HFF-Myc (cell line): ENCODE data around the gene CAPN10.

ENCODE experiments used
- DNase-seq: peaks from one replicate; pipeline ENCODE4 v3.0.0-alpha.2; 2011; ENCODE audit warnings: low read depth; ENCODE audit errors: extremely low read depth
- H3K4me3 ChIP-seq: replicated peaks from 2 replicates; pipeline ENCODE4 v1.5.1; 2011; ENCODE audit warnings: low read depth, mild to moderate bottlenecking, control low read depth, low read length
- CTCF ChIP-seq: IDR thresholded peaks from 2 replicates; pipeline ENCODE4 v1.5.1; 2012; ENCODE audit warnings: mild to moderate bottlenecking, low read depth, low read length, control low read depth; ENCODE audit errors: missing control alignments

Gene CAPN10

GRCh38 chr2:240586919-240587800 is 626 bp downstream of the CAPN10 start:
- no peak for DNase-seq
- peak overlapping the region; percentile 98 for H3K4me3 ChIP-seq

GRCh38 chr2:240588006-240588655 is 1.6 kb downstream of the CAPN10 start:
- DNase-seq: no peak
- peak overlapping the region; percentile 98 for H3K4me3 ChIP-seq
- TF ChIP-seq CTCF: no peak

More at GRCh38 chr2:240586919-240587800, 626 bp downstream of the CAPN10 start:
- no peak for TF ChIP-seq CTCF

- no peak for TF ChIP-seq CTCF
- DNase-seq: no peak
- H3K4me3 ChIP-seq: no peak overlapping the region
Measured at GRCh38 chr2:240588669-240589068, 2.1 kb downstream of the CAPN10 start.

- no peak overlapping the region for H3K4me3 ChIP-seq
- no peak for TF ChIP-seq CTCF
- no peak for DNase-seq
Measured at GRCh38 chr2:240589375-240589774, 2.8 kb downstream of the CAPN10 start.

GRCh38 chr2:240589850-240590525 is 3.5 kb downstream of the CAPN10 start:
- no peak overlapping the region for H3K4me3 ChIP-seq
- TF ChIP-seq CTCF: no peak
- DNase-seq: no peak

GRCh38 chr2:240590681-240591111 is 4.2 kb downstream of the CAPN10 start:
- H3K4me3 ChIP-seq: no peak overlapping the region
- no peak for TF ChIP-seq CTCF

More at GRCh38 chr2:240590681-240591111, 4.2 kb downstream of the CAPN10 start:
- DNase-seq: no peak
